HepG2 (cell line): ENCODE results near the gene CCN2. TPM values are rescaled to one million over a fixed set of nuclear protein-coding genes. Genes with fewer than 3 reads are reported as not detected.
A peak's percentile ranks its signal among the peaks of the same experiment; 100 is the strongest.

Experiments used
- ELK4 ChIP-seq: sonication (generic); formaldehyde crosslinking; IDR thresholded peaks from 2 replicates; pipeline ENCODE4 v1.9.0; 2021; ENCODE audit warnings: missing genetic modification reagents, borderline replicate concordance
- GLI4 ChIP-seq: sonication (generic); formaldehyde crosslinking; IDR thresholded peaks from 2 replicates; pipeline ENCODE4 v1.5.1; 2020; ENCODE audit warnings: missing genetic modification reagents, mild to moderate bottlenecking, moderate library complexity, borderline replicate concordance
- GMEB2 ChIP-seq: IDR thresholded peaks from 2 replicates; pipeline ENCODE4 v1.6.1; 2016; ENCODE audit warnings: missing biosample characterization, missing genetic modification reagents, low read depth
- JDP2 ChIP-seq: sonication (generic); formaldehyde crosslinking; IDR thresholded peaks from 2 replicates; pipeline ENCODE4 v1.8.1; 2022; ENCODE audit warnings: missing genetic modification reagents, borderline replicate concordance
- NFE2 ChIP-seq: sonication (generic); formaldehyde crosslinking; IDR thresholded peaks from 2 replicates; pipeline ENCODE4 v1.4.0; 2020; ENCODE audit warnings: missing genetic modification reagents
- NONO ChIP-seq, 2 experiments: fragments of 450-650 bp in 1 of 2; sonication (generic) in 1 of 2; formaldehyde crosslinking in 1 of 2; IDR thresholded peaks in 1 of 2; conservative IDR thresholded peaks in 1 of 2; 2 replicates each; pipeline versions ENCODE4 v1.6.1 to v1.8.0; 2017 to 2022; ENCODE audit warnings: mild to moderate bottlenecking in 1 of 2, missing genetic modification reagents in 1 of 2, moderate library complexity in 1 of 2
- RNF2 ChIP-seq: fragments of 450-650 bp; conservative IDR thresholded peaks from 2 replicates; pipeline ENCODE4 v1.6.1; 2016; ENCODE audit warnings: low read depth
- SMC3 ChIP-seq: IDR thresholded peaks from 2 replicates; pipeline ENCODE4 v1.6.1; 2011; ENCODE audit warnings: low read length, improper control_type of control experiment
- THYN1 ChIP-seq: sonication (generic); formaldehyde crosslinking; IDR thresholded peaks from 2 replicates; pipeline ENCODE4 v1.8.1; 2023; ENCODE audit warnings: low read depth, mild to moderate bottlenecking, moderate library complexity, missing genetic modification reagents, borderline replicate concordance
- ZBTB34 ChIP-seq: sonication (generic); formaldehyde crosslinking; IDR thresholded peaks from 2 replicates; pipeline ENCODE4 v1.8.0; 2022; ENCODE audit warnings: mild to moderate bottlenecking, missing genetic modification reagents
- ZFP36L1 ChIP-seq: sonication (generic); formaldehyde crosslinking; IDR thresholded peaks from 2 replicates; pipeline ENCODE4 v1.8.0; 2022; ENCODE audit warnings: mild to moderate bottlenecking, missing genetic modification reagents, moderate library complexity
- ZKSCAN5 ChIP-seq: sonication (generic); formaldehyde crosslinking; IDR thresholded peaks from 2 replicates; pipeline ENCODE4 v1.5.1; 2020; ENCODE audit warnings: mild to moderate bottlenecking, missing genetic modification reagents
- ZMYM2 ChIP-seq: sonication (generic); formaldehyde crosslinking; IDR thresholded peaks from 2 replicates; pipeline ENCODE4 v1.8.0; 2022; ENCODE audit warnings: mild to moderate bottlenecking, missing genetic modification reagents
- ZNF143 ChIP-seq: sonication (generic); formaldehyde crosslinking; IDR thresholded peaks from 2 replicates; pipeline ENCODE4 v1.4.0; 2020; ENCODE audit warnings: missing genetic modification reagents
- ZNF331 ChIP-seq: sonication (generic); formaldehyde crosslinking; IDR thresholded peaks from 2 replicates; pipeline ENCODE4 v1.4.0; 2020; ENCODE audit warnings: missing genetic modification reagents
- ZNF552 ChIP-seq: sonication (generic); formaldehyde crosslinking; IDR thresholded peaks from 2 replicates; pipeline ENCODE4 v1.9.0; 2022; ENCODE audit warnings: missing genetic modification reagents, mild to moderate bottlenecking, borderline replicate concordance
- ZNF605 ChIP-seq: sonication (generic); formaldehyde crosslinking; IDR thresholded peaks from 2 replicates; pipeline ENCODE4 v1.8.0; 2022; ENCODE audit warnings: mild to moderate bottlenecking, missing genetic modification reagents
- ZNF784 ChIP-seq: sonication (generic); formaldehyde crosslinking; IDR thresholded peaks from 2 replicates; pipeline ENCODE4 v1.5.1; 2020; ENCODE audit warnings: missing genetic modification reagents, mild to moderate bottlenecking, borderline replicate concordance
- ZSCAN25 ChIP-seq: sonication (generic); formaldehyde crosslinking; IDR thresholded peaks from 2 replicates; pipeline ENCODE4 v1.8.0; 2022; ENCODE audit warnings: mild to moderate bottlenecking, missing genetic modification reagents
- polyA plus RNA-seq, 8 experiments: library from polyadenylated mRNA; depleted of rRNA in 3 of 8; stranded (reverse) in 7 of 8; unstranded in 1 of 8; fragments of >200 nt; fragmentation: Illumina TruSeq in 4 of 8; extraction: Trizol in 4 of 8; gene quantifications; 2 replicates each; pipeline versions ENCODE4 v1.2.1 to v1.2.3, GENCODE V29; 2011 to 2016; ENCODE audit warnings: low read depth in 4 of 8, missing spikeins in 1 of 8, mixed read lengths in 1 of 8; ENCODE audit not compliant: insufficient read depth in 1 of 8
- total RNA-seq, 5 experiments: library from RNA; depleted of rRNA; stranded (reverse); fragments of >200 nt; fragmentation: Illumina TruSeq; extraction: Trizol; gene quantifications; 2 replicates each; pipeline ENCODE4 v1.2.3, GENCODE V29; 2016; ENCODE audit warnings: low read depth in 1 of 5
- TF ChIP-seq, protein P1 (sequence below): sonication (generic); IDR thresholded peaks from 2 replicates; pipeline ENCODE4 v1.6.1; 2016; ENCODE audit warnings: low read depth, borderline replicate concordance
- TF ChIP-seq, protein P2 (sequence below): IDR thresholded peaks from 2 replicates; pipeline ENCODE4 v1.6.1; 2016; ENCODE audit warnings: missing compliant biosample characterization, missing genetic modification reagents, borderline replicate concordance

CCN2 gene
- total and polyA plus RNA-seq, 2 of the 13 experiments (the other 11 are each of a cell fraction or from before 2014, with no cell fraction given) = 34.7 to 316 TPM

DNA sequence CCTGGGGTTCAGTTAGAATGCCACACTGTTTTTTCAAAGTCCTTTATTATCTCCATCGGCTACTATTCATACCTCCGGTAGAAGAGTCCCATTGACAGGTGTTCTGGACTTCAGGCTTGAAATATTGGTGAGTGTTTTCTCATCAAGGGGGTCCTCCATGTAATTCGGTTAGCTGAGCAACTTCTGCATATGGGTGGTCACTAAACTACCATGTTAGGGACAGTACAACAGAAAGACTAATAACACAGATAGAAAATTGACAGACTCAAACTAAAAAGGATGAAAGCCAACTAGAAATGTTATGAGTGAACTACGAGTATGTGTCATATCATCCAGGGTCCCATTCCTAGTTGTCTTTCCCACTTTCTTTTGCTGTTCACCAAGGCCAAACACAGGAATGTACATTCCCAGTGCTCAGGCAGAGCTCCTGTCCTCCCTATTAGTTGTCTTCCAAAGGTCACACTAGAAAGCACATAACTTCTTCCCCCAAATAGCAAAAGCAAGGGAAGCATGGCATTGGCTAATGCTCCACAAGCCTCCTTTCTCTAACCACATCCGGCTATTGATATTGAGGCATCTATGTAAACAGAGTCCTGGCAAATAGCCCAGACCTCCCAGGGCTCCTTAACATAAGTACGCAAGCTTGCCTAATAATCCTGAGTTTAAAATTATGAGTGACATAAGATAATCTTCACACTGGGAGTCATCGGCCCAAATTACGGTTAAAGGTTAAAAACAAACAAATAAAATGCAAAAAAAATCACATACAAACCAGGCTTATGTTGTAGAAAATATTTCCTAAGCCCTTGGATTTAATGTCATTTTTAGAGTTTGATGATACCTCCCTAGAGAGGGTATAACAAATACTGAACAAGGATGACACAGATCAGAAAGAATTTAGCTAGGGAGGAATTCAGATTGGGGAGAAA, 13.2 kb downstream of the CCN2 start (continued):
- TF ChIP-seq ZNF784 (CRISPR knock-in tag) (no peak), GLI4 (CRISPR knock-in tag) (0 out of 2 replicates have a peak, but pooled peaks have one; percentile 27), ELK4 (CRISPR knock-in tag) (no peak), ZMYM2 (peak; percentile 89), ZNF552 (CRISPR knock-in tag) (no peak), RNF2 (0 out of 2 replicates have a peak, but pooled peaks have one; percentile 55), NONO (IDR thresholded peaks at IDR 0.05) (no peak), NONO (CRISPR knock-in tag; conservative IDR thresholded peaks at IDR 0.05) (peak; percentile 90), ZFP36L1 (CRISPR knock-in tag) (no peak), ZBTB34 (peak; percentile 82; the same call in 1 of the 2 replicates), ZSCAN25 (CRISPR knock-in tag) (0 out of 2 replicates have a peak, but pooled peaks have one; percentile 18), ZNF605 (CRISPR knock-in tag) (peak; percentile 87), JDP2 (CRISPR knock-in tag) (no peak), NFE2 (no peak), ZNF143 (CRISPR knock-in tag) (no peak), GMEB2 (CRISPR knock-in tag) (no peak), ZNF331 (peak; percentile 97), SMC3 (peak; percentile 29; the same call in 1 of the 2 replicates), ZKSCAN5 (CRISPR knock-in tag) (no peak), THYN1 (no peak)
- TF ChIP-seq, protein P1, sequence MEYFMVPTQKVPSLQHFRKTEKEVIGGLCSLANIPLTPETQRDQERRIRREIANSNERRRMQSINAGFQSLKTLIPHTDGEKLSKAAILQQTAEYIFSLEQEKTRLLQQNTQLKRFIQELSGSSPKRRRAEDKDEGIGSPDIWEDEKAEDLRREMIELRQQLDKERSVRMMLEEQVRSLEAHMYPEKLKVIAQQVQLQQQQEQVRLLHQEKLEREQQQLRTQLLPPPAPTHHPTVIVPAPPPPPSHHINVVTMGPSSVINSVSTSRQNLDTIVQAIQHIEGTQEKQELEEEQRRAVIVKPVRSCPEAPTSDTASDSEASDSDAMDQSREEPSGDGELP = no peak
- TF ChIP-seq, protein P2, sequence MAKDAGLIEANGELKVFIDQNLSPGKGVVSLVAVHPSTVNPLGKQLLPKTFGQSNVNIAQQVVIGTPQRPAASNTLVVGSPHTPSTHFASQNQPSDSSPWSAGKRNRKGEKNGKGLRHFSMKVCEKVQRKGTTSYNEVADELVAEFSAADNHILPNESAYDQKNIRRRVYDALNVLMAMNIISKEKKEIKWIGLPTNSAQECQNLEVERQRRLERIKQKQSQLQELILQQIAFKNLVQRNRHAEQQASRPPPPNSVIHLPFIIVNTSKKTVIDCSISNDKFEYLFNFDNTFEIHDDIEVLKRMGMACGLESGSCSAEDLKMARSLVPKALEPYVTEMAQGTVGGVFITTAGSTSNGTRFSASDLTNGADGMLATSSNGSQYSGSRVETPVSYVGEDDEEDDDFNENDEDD (CRISPR knock-in tag) = peak; percentile 56; the same call in 1 of the 2 replicates
